GM12874 (cell line): ENCODE measurements around the gene MLLT10.

Experiments
- CTCF ChIP-seq: IDR thresholded peaks from 2 replicates; pipeline ENCODE4 v1.5.1; 2011; ENCODE audit warnings: low read depth, mild to moderate bottlenecking, control low read depth, low read length, moderate library complexity; ENCODE audit not compliant: insufficient read depth

The MLLT10 gene

GRCh38 chr10:21515361-21516241, 18.4 kb upstream of the MLLT10 start:
- TF ChIP-seq CTCF: no peak

DNA sequence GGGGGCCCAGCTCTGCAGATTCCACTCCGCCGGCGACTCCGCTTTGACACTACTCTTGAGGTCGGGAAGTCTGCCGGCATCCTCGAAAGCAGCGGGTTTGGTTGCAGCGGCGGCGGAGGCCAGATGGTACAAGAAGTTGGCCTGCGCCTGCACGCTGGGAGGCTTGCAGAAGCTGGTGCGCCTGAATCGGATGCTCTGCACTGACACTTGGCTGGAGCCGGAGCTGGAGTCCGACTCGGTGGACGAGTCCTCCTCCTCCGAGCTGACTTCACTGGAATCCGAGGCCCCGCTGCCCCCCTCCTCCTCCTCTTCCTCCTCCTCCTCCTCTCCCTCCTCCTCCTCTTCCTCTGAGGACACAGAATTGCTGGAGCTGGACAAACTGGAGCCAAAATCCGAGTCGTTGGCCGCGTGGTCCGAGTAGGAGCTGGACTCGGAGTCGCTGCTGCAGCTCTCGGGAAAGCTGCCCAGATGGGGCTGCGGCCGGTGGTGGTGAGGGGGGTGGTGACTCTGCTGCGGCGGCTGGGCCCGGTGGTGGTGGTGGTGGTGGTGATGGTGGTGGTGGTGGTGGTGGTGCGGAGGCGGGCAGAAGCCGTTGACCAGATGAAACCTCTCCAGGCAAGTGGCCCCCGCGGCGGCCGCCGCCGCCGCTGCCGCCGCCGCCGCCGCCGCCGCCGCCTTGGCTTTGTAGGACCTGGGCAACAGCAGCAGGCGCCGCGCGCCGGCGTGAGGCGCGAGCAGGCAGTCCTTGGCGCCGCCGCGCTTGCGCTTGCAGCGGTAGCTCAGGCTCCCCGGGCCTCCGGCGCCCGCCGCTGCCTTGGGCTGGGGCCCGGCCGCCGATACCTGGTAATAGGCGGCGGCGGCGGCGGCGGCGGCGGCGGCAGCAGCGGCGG, 17.5 kb upstream of the MLLT10 start:
- no peak for TF ChIP-seq CTCF

DNA sequence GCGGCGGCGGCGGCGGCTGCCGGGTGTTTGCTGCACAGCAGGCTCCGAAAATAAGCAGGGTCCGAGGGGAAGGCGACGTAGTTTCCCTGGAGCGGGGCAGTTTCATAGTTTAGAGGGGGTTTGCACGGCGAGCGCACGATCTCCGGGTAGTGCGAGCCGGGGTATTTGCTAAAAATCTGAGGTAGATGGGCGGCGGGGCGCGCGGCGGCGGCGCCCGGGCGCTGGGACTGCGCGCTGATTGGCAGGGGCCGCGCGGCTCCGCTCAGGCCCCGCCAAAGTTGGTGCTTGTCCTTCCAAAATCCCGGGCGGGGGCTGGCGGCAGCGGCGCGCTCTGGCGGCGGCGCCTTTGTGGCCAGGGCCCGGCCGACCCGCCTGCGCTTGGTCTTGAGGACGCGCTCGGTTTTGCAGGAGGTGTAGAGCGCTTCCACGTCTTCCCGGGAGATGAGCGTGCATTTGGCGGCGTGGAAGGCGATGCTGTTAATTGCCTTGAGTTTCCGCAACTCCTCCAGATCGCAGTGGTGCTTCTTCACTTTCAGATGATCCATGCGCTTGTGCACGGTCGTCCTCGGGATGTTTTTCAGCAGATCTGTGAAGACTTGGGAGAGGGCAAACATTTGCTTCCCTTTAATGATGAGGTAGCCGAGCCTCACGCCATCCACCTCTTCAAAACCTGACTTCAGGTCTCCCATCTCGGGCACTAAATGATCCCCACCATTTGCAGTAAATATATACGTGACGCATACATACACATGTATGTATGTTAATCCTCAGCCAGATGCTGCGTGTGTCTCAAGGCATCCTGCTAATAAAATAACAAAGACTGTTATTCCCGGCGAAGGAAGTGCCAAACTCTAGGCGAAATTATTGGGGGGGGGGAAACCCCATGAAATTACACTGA, 16.6 kb upstream of the MLLT10 start:
- no peak for TF ChIP-seq CTCF

- no peak for TF ChIP-seq CTCF
Observed at GRCh38 chr10:21518149-21518640, 15.8 kb upstream of the MLLT10 start.

DNA sequence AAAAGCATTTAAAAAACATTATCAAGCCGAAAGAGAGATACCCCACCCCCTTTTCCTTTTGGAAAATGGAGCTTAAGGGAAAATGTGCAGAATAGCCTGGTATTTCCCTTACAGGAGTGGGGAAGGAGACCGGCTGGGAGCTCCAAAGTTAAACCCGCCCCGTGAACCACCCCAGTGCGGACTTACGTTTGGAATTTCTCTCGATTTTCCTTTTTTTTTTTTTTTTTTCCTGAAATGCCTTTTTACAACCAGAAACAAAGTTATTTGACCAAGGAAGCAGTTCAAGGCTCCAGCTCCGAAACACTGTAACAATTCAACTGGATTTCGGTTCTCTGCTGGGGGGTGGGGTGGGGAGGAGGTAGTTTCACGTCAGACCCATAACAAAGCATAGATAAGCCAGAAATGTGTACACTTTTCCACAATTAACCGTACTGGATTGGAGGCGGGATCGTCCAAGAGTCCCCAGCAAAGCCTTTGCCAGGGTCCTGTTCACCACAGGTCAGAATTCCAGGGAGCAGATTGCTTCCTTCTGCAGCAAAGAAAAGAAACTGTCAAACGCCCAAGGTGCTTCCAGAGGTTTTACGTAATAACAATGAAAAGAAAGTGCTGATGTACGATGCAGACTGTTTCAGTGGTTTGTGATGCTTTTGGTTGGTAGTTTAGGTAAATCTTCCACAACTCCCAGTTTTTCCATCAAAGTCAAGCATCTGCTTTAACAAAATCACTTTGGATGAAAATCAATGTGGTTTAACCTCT, 15.2 kb upstream of the MLLT10 start:
- TF ChIP-seq CTCF: no peak

- no peak for TF ChIP-seq CTCF
Observed at GRCh38 chr10:21519397-21519933, 14.6 kb upstream of the MLLT10 start.
